ENCODE measurements around the gene ZNF414. TPM values are rescaled to one million over a fixed set of nuclear protein-coding genes. Genes with fewer than 3 reads are reported as not detected.
"Not testable (repeated sequence)": the region's sequence is repeated elsewhere in the genome, so short reads cannot be mapped to it uniquely, and the experiment has no call there.

ZNF414 gene
- total and polyA plus RNA-seq, 11 donors = 5.6 to 26.6 (median 14.8) TPM

DNA sequence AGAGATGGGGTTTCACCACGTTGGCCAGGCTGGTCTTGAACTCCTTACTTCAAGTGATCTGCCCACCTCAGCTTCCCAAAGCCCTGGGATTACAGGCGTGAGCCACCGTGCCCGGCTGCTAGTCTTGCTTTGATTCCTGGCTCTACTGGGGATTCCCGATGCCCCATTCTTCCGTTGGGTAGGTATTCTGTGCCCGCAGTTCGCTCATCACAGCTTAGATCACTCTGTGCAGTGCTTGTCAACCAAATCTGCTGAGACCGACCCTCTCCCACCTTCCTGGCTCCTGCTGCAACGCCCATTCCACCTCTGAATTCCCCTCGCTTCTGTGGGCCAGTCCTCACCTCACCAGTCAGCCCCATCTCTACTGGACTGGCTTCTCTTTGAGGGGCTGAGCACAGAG, 4.6 kb upstream of the ZNF414 start:
- Histone ChIP-seq H3K27me3 (no peaks in the 10 kb centered on the region), H3K4me3 (no peak overlapping the region), H3K27ac (peak overlapping the region in 2 of 12 donors; percentile 43 to 79), H3K36me3 (peaks cover 0 to 25% (median 0%) of the 10 kb centered on the region in 9 donors), H3K9me3 (no peaks in the 10 kb centered on the region), H3K4me1 (peaks cover 0 to 44% (median 5%) of the 10 kb centered on the region in 12 donors)
- ATAC-seq = no peak
- TF ChIP-seq POLR2A (IDR thresholded peaks at IDR 0.05) (no peak), CTCF (IDR thresholded peaks at IDR 0.05) (no peak)
- WGBS, 4 donors = 85 to 90% (median 87%) methylated on average over 11 of the region's 11 CpGs
- intact Hi-C loops (cut with DNase I) = no loop called here
- DNase-seq = no peak

GRCh38 chr19:8517551-8518442, 3.8 kb upstream of the ZNF414 start:
- WGBS, 4 donors = 32 to 45% (median 42%) methylated on average over 9 to 10 of the region's 10 CpGs
- TF ChIP-seq CTCF (IDR thresholded peaks at IDR 0.05) = no peak
- no peak for TF ChIP-seq POLR2A (IDR thresholded peaks at IDR 0.05)

DNA sequence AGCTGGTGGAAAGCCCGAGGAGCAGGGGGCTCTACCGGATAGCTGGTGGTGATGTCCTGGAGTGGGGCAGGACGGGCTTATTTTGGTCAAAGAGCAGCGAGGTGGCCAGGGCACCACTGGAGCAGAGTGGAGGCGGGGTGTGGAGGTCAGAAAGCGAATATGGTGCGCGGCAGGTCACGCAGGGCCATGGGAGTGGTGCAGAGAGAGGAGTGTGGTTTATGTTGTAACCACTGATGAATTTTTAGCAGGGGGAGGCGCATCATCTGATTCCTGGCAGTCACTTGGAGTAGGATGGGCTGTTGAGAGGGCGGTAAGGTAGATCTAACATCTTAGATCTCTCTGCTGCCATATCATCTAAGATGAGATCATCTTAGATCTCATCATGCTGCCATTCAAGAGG, 1.4 kb upstream of the ZNF414 start:
- peak overlapping the region in 1 of 12 donors; percentile 100 for H3K27ac ChIP-seq
- peak in 2 of 5 donors; percentile 40 to 73 for DNase-seq
- intact Hi-C loops (cut with DNase I) = no loop called here
- no peak overlapping the region for H3K4me3 ChIP-seq
- peaks cover 0 to 13% (median 4%) of the 10 kb centered on the region in 9 donors for H3K36me3 ChIP-seq
- peaks cover 8 to 62% (median 17%) of the 10 kb centered on the region in 12 donors for H3K4me1 ChIP-seq
- H3K9me3 ChIP-seq = no peaks in the 10 kb centered on the region
- no peak for ATAC-seq
- H3K27me3 ChIP-seq = no peaks in the 10 kb centered on the region
- TF ChIP-seq CTCF (IDR thresholded peaks at IDR 0.05) = no peak
- TF ChIP-seq POLR2A (IDR thresholded peaks at IDR 0.05) = no peak
- WGBS, 4 donors = 85 to 94% (median 90%) methylated on average over 11 of the region's 11 CpGs

More at GRCh38 chr19:8517551-8518442, 3.8 kb upstream of the ZNF414 start:
- Histone ChIP-seq H3K27me3 (no peaks in the 10 kb centered on the region), H3K9me3 (no peaks in the 10 kb centered on the region), H3K27ac (peak overlapping the region in 8 of 12 donors; percentile 11 to 79 (median 34)), H3K36me3 (peaks cover 0 to 18% (median 0%) of the 10 kb centered on the region in 9 donors), H3K4me1 (peaks cover 6 to 51% (median 12%) of the 10 kb centered on the region in 12 donors), H3K4me3 (no peak overlapping the region)
- ATAC-seq = no peak
- no peak for DNase-seq
- intact Hi-C loops (cut with DNase I) = no loop called here

- not testable (repeated sequence) for ATAC-seq, DNase-seq, H3K9me3 ChIP-seq, H3K27me3 ChIP-seq
- intact Hi-C loops (cut with DNase I) = loop anchor here in 3 of 10 donors (5.0 kb wide), 2 partner anchors 67 to 102 kb away; partner anchors contain the start of gene MARCHF2 (in 2 of the 3)
- peaks cover 0 to 18% (median 4%) of the 10 kb centered on the region in 9 donors for H3K36me3 ChIP-seq
- 79 to 85% (median 82%) methylated on average over 21 of the region's 21 CpGs for WGBS, 4 donors
- H3K4me3 ChIP-seq = peak overlapping the region in 11 of 12 donors; percentile 66 to 94 (median 88)
- H3K27ac ChIP-seq = peak overlapping the region; percentile 95 to 100 (median 99)
- peaks cover 8 to 62% (median 17%) of the 10 kb centered on the region in 12 donors for H3K4me1 ChIP-seq
Observed at GRCh38 chr19:8514505-8515009, 590 bp upstream of the ZNF414 start.

Measured in heart left ventricle (tissue), 16 donors.